Type B pancreatic cell (in vitro differentiated cells): ENCODE measurements around the gene DGKI. TPM values are rescaled to one million over a fixed set of nuclear protein-coding genes. Genes with fewer than 3 reads are reported as not detected.

Source experiments
- DNase-seq: peaks from one replicate; pipeline ENCODE4 v3.0.0; 2021; ENCODE audit warnings: mixed read lengths; ENCODE audit not compliant: unreplicated experiment; ENCODE audit errors: extremely low spot score
- H3K27ac Mint-ChIP-seq: 2 replicates; pipeline ENCODE4 v1.8.0; 2021; ENCODE audit warnings: mild to moderate bottlenecking, mixed read lengths
- H3K27me3 Mint-ChIP-seq: 2 replicates; pipeline ENCODE4 v1.8.0; 2021; ENCODE audit warnings: mixed read lengths
- H3K36me3 Mint-ChIP-seq: 2 replicates; pipeline ENCODE4 v1.8.0; 2021; ENCODE audit warnings: mixed read lengths
- H3K4me1 Mint-ChIP-seq: one replicate; pipeline ENCODE4 v1.8.0; 2021; ENCODE audit warnings: mixed read lengths; ENCODE audit not compliant: unreplicated experiment
- H3K4me3 Mint-ChIP-seq: 2 replicates; pipeline ENCODE4 v1.8.0; 2021; ENCODE audit warnings: mild to moderate bottlenecking, mixed read lengths
- H3K9me3 Mint-ChIP-seq: 2 replicates; pipeline ENCODE4 v1.8.0; 2021; ENCODE audit warnings: mixed read lengths
- total RNA-seq: library from RNA; stranded (reverse); gene quantifications from 2 replicates; pipeline ENCODE4 v1.2.1, GENCODE V29; 2021; ENCODE audit warnings: low replicate concordance
- TF ChIP-seq, protein P1 (sequence below): fragments of 200-600 bp; sonication (generic); conservative IDR thresholded peaks from 2 replicates; pipeline ENCODE4 v1.5.0; 2021; ENCODE audit warnings: antibody characterized with exemption, mild to moderate bottlenecking

The DGKI gene
- total RNA-seq, 1 donor from 2014 or later = 2.8 TPM

- Mint-ChIP-seq H3K9me3 (no peaks in the 10 kb centered on the region), H3K27me3 (peaks cover 2% of the 10 kb centered on the region), H3K4me3 (no peak overlapping the region), H3K4me1 (peaks cover 11% of the 10 kb centered on the region), H3K27ac (no peak overlapping the region), H3K36me3 (no peaks in the 10 kb centered on the region)
- TF ChIP-seq, protein P1, sequence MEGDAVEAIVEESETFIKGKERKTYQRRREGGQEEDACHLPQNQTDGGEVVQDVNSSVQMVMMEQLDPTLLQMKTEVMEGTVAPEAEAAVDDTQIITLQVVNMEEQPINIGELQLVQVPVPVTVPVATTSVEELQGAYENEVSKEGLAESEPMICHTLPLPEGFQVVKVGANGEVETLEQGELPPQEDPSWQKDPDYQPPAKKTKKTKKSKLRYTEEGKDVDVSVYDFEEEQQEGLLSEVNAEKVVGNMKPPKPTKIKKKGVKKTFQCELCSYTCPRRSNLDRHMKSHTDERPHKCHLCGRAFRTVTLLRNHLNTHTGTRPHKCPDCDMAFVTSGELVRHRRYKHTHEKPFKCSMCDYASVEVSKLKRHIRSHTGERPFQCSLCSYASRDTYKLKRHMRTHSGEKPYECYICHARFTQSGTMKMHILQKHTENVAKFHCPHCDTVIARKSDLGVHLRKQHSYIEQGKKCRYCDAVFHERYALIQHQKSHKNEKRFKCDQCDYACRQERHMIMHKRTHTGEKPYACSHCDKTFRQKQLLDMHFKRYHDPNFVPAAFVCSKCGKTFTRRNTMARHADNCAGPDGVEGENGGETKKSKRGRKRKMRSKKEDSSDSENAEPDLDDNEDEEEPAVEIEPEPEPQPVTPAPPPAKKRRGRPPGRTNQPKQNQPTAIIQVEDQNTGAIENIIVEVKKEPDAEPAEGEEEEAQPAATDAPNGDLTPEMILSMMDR = no peak
- no peak for DNase-seq
Measured at GRCh38 chr7:137443616-137444015, 403.2 kb downstream of the DGKI start.

- TF ChIP-seq, protein P1 = no peak
- peaks cover 2% of the 10 kb centered on the region for H3K27me3 Mint-ChIP-seq
- H3K4me3 Mint-ChIP-seq = no peak overlapping the region
- H3K4me1 Mint-ChIP-seq = peaks cover 11% of the 10 kb centered on the region
- DNase-seq = no peak
- no peaks in the 10 kb centered on the region for H3K9me3 Mint-ChIP-seq
- H3K36me3 Mint-ChIP-seq = no peaks in the 10 kb centered on the region
- no peak overlapping the region for H3K27ac Mint-ChIP-seq
Measured at GRCh38 chr7:137441451-137441850, 405.3 kb downstream of the DGKI start.

DNA sequence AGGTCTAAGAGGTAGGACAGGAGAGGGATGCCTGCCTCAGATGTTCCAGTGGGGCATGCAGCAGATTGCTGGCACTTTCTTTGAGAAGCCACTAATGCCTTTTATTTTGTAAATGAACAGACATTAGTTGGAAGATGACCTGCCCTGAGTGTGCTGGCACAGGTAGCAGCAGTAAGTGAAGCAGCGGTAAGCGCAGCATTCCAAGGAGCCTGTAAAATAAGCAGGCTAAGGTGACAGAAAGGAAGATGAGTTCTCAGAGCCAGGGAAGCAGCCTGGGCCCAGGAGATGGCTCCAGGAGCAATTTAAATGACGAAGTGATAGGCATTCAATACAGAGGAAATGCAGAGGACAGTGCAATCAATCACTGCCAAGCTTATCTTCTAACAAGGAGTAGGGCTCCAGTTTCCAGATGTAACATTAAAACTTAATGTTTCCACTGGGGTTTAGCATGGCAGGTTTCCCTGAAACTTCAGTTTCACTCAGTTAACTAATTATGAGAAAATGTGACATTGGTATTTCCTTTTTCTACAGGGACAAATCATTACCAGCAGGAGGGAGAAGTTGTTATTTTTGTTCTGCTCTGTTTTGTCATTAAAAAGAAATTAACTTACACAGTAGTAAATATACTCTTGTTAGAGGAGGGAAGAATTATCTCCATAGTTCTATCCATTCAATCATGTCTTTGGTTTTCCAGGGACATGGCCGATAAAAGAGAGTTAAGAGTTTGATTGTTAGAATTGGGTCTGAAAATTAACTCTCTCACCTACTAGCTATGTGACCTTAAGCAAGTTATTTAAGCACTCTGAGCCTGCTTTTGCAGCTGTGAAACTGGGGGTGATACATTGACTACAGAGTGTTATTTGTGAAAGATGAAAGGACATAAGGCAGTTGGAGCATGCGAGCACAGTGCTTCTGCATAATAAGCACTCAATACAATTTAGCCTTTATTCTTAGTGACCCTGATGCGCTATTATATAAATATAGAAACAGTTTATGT, 406.6 kb downstream of the DGKI start:
- H3K36me3 Mint-ChIP-seq = no peaks in the 10 kb centered on the region
- no peak for DNase-seq
- TF ChIP-seq, protein P1 = no peak
- peaks cover 14% of the 10 kb centered on the region for H3K4me1 Mint-ChIP-seq
- H3K27me3 Mint-ChIP-seq = peaks cover 5% of the 10 kb centered on the region
- peak overlapping the region; percentile 14 for H3K4me3 Mint-ChIP-seq
- no peak overlapping the region for H3K27ac Mint-ChIP-seq
- peaks cover 3% of the 10 kb centered on the region for H3K9me3 Mint-ChIP-seq

DNA sequence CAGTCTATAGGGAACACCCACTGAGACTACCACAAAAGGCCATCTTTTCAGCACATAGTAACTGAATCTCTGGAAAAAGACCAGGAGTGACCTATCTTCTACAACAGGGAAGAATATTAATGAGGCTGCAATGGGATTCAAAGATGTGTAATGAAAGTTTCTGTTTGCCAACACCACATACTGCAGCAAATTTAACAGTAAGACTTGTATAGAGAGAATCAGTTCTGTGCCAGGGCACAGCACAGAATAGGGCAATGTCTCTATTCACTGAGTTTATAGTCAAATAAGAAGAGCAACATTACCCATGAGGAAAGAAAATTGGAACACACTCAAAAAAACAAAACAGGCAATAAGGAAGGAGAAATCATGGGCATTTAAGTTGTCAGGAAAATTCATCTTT, 411.8 kb downstream of the DGKI start:
- H3K27me3 Mint-ChIP-seq = peaks cover 8% of the 10 kb centered on the region
- no peak overlapping the region for H3K27ac Mint-ChIP-seq
- H3K4me3 Mint-ChIP-seq = no peak overlapping the region
- DNase-seq = no peak
- peaks cover 14% of the 10 kb centered on the region for H3K4me1 Mint-ChIP-seq
- no peaks in the 10 kb centered on the region for H3K36me3 Mint-ChIP-seq
- TF ChIP-seq, protein P1 = no peak
- H3K9me3 Mint-ChIP-seq = peaks cover 5% of the 10 kb centered on the region

- H3K27me3 Mint-ChIP-seq = peaks cover 8% of the 10 kb centered on the region
- no peak overlapping the region for H3K27ac Mint-ChIP-seq
- DNase-seq = no peak
- peaks cover 10% of the 10 kb centered on the region for H3K4me1 Mint-ChIP-seq
- TF ChIP-seq, protein P1 = no peak
- no peak overlapping the region for H3K4me3 Mint-ChIP-seq
- H3K36me3 Mint-ChIP-seq = no peaks in the 10 kb centered on the region
- H3K9me3 Mint-ChIP-seq = peaks cover 5% of the 10 kb centered on the region
Measured at GRCh38 chr7:137434530-137434929, 412.2 kb downstream of the DGKI start.
